Effector memory CD4-positive, alpha-beta T cell (primary cell): Measurements from ENCODE around the gene TIGD3.

Experiments used
- DNase-seq, 3 donors: peaks; one replicate each; pipeline ENCODE4 v3.0.0-alpha.2; 2020
- H3K27ac ChIP-seq: 2 replicates; pipeline ENCODE4 v1.7.0; 2013; ENCODE audit warnings: mild to moderate bottlenecking, low read length, moderate library complexity; ENCODE audit not compliant: insufficient read depth, poor library complexity, severe bottlenecking
- H3K27me3 ChIP-seq: replicated peaks from 2 replicates; pipeline ENCODE4 v1.7.0; 2013; ENCODE audit warnings: mild to moderate bottlenecking, low read length; ENCODE audit not compliant: insufficient read depth, control insufficient read depth, poor library complexity, severe bottlenecking
- H3K36me3 ChIP-seq: 2 replicates; pipeline ENCODE4 v1.7.0; 2013; ENCODE audit warnings: mild to moderate bottlenecking, low read length, moderate library complexity; ENCODE audit not compliant: control insufficient read depth, insufficient read depth
- H3K4me1 ChIP-seq: 2 replicates; pipeline ENCODE4 v1.7.0; 2013; ENCODE audit warnings: low read length, mild to moderate bottlenecking; ENCODE audit not compliant: control insufficient read depth, insufficient read depth, poor library complexity, severe bottlenecking
- H3K4me3 ChIP-seq: 2 replicates; pipeline ENCODE4 v1.7.0; 2013; ENCODE audit warnings: low read length, low read depth, mild to moderate bottlenecking; ENCODE audit not compliant: insufficient read depth, poor library complexity, severe bottlenecking
- H3K9me3 ChIP-seq: 2 replicates; pipeline ENCODE4 v1.7.0; 2013; ENCODE audit warnings: mild to moderate bottlenecking, low read length, moderate library complexity; ENCODE audit not compliant: control insufficient read depth

The TIGD3 gene

DNA sequence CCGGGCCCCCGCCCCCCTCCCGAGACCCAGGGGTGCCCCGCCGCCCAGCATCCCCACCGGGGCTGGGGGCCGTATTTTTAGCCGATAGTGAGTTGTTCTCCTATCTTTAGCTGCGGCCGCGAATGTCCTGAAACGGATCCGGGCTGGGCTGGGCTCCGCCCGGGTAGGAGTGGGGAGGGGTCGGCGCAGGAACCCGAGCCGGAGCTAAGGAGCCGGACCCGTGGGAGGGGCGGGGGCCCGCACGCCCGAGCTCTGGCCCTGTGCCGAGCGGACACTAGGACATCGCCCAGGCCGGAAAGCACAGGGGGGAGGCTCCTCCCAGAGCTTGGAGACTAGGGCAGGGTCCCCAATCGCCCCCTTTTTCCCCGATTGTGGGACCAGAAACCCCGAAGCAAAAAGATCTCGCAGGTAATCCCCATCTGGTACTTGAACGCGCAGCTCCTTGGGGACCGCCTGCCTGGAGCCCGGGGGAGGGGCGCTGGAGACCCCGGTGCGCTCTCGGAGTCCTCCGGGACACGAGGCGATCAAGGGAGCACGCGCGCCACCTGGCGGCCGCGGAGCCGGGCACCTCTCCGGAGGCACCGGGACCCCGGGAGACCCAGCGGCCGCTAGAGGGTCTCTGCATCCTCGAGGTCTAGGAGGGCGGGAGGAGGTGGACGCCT, 39.2 kb upstream of the TIGD3 start:
- Histone ChIP-seq H3K9me3 (no peaks in the 10 kb centered on the region), H3K27me3 (no peaks in the 10 kb centered on the region), H3K4me1 (peaks cover 14% of the 10 kb centered on the region), H3K4me3 (peak overlapping the region; percentile 91), H3K27ac (peak overlapping the region; percentile 32), H3K36me3 (no peaks in the 10 kb centered on the region)
- DNase-seq, result peak; percentile 53 to 70 (median 57)

DNA sequence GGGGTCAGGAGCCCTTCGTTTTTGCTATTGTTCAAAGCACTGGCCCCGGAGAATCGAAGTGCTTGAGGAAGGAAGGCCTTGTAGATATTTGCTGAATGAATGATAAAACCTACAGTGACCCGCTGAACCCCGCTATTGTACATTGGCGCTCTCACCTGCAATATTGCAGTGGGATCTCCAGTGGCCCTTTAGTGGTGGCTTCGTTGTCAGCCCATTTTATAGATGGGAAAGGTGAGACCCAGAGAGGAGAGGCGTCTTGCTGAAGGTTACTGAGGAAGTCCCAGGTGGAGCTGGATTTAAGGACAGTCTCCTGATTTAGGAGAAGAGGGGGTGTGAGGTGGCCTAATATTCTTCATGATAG, 38.7 kb upstream of the TIGD3 start:
- Histone ChIP-seq H3K4me1 (peaks cover 14% of the 10 kb centered on the region), H3K9me3 (no peaks in the 10 kb centered on the region), H3K27me3 (no peaks in the 10 kb centered on the region), H3K4me3 (peak overlapping the region; percentile 91), H3K36me3 (no peaks in the 10 kb centered on the region), H3K27ac (no peak overlapping the region)
- DNase-seq, result no peak

DNA sequence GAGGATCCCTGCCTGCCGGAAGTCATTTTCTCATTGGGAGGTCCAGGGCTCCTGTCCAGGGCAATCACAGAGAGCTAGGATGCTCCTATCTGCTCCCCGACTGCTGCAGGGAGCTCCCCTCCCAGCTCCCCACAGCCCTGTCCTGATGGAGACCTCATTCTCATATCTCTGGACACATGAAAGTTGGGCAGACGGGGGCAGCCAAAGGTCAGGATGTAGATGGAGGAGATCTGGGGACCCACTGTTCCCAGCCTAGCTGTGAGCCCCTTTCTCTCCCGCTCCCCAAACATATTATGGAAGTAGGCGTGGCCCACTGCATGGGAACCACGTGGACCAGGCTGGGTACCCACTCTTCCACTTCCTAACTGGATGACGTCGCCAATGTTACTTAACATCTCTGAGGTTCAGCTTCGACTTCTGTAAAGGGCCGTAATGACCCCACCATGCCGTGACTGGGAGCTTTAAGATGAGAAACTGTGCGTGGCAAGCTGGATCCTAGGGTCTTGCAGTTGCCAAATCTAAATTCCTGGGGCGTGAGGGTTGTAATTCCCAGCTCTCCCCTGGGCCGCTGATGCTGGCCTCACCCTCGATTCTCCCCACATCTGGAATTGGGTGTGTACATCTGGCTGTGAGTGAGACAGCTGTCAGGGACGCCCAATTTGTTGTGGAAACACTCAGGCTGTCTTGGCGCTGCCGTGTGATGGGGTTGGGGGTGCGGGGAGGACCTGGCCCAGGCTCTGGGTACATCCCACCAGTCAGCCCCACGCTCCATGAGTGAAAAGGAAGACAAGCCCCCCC, 38.1 kb upstream of the TIGD3 start:
- DNase-seq, result no peak
- Histone ChIP-seq H3K27ac (no peak overlapping the region), H3K9me3 (no peaks in the 10 kb centered on the region), H3K36me3 (no peaks in the 10 kb centered on the region), H3K27me3 (no peaks in the 10 kb centered on the region), H3K4me1 (peaks cover 14% of the 10 kb centered on the region), H3K4me3 (no peak overlapping the region)

DNA sequence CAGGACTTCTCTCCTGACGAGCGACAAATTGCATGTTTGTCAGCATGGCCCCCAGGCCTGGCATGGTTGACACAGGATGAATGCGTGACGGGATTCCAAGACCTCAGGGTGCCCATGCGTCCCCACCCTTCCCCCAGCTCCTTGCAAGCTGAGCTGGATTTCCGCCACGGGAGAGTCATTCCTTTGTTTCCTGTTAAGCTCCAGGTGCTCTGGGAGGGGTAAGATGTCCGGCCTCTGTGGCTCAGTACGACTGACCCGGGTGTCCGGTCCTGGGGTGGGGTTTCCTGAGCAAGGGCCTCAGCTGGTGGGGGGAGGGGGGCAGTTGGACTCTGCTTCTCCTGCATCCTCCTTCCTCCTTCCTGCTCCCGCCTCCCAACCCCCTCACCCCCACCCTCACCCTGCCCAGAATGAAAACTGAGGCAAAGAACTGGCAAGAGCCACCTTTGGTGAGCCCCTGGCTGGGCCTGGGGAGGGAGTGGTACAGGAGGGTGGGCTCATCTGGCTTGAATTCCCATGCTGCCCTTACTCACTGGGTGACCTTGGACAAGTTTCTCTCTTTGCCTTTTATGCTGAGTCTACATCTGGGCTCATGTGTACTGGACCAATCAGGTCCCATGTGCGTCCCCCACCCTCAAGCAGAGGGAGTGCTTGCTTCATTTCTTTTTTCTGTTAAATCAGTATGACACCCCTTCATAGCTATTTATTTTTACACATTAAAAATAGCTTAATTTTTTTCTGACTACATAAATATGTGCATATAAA, 37.3 kb upstream of the TIGD3 start:
- H3K27me3 ChIP-seq, result no peaks in the 10 kb centered on the region
- H3K36me3 ChIP-seq, result no peaks in the 10 kb centered on the region
- H3K4me1 ChIP-seq, result peaks cover 14% of the 10 kb centered on the region
- H3K9me3 ChIP-seq, result no peaks in the 10 kb centered on the region
- H3K4me3 ChIP-seq, result no peak overlapping the region
- DNase-seq, result no peak
- H3K27ac ChIP-seq, result no peak overlapping the region

DNA sequence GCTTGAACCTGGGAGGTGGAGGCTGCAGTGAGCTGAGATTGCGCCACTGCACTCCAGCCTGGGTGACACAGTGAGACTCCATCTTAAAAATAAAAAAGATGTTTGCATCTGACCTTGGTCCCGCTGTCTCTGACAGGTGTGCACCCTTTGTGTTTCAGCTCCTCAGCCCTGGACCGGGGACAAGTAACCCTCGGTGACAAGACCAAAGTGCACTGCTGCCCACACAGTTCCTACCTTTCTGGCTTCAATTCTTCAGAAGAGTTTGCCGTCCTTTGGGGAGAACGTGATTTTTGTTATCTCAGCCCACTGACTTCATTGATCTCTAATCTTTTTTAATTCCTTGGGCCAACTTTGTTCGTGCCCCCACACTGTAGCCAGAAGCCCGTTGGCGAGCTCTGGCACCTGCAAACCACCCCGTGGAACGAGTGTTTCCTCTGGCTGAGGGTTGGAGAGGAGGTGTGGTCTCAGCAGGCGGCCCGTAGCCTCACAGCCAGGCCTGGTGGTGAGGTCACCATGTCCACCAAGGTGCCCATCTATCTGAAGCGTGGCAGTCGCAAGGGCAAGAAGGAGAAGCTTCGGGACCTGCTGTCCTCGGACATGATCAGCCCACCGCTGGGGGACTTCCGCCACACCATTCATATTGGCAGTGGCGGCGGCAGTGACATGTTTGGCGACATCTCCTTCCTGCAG, 34.0 kb upstream of the TIGD3 start:
- no peak overlapping the region for H3K27ac ChIP-seq
- no peak overlapping the region for H3K4me3 ChIP-seq
- no peaks in the 10 kb centered on the region for H3K27me3 ChIP-seq
- H3K36me3 ChIP-seq, result no peaks in the 10 kb centered on the region
- H3K4me1 ChIP-seq, result peaks cover 4% of the 10 kb centered on the region
- no peak for DNase-seq
- no peaks in the 10 kb centered on the region for H3K9me3 ChIP-seq

DNA sequence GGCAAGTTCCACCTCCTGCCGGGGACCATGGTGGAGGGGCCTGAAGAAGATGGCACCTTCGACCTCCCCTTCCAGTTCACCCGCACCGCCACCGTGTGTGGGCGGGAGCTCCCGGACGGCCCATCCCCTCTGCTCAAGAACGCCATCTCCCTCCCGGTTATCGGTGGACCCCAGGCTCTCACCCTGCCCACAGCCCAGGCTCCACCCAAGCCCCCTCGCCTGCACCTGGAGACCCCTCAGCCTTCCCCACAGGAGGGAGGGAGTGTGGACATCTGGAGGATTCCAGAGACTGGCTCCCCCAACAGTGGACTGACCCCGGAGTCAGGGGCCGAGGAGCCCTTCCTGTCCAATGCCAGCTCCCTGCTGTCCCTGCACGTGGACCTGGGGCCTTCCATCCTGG, 33.5 kb upstream of the TIGD3 start:
- Histone ChIP-seq H3K36me3 (no peaks in the 10 kb centered on the region), H3K27me3 (no peaks in the 10 kb centered on the region), H3K27ac (no peak overlapping the region), H3K9me3 (no peaks in the 10 kb centered on the region), H3K4me3 (no peak overlapping the region), H3K4me1 (no peaks in the 10 kb centered on the region)
- no peak for DNase-seq

DNA sequence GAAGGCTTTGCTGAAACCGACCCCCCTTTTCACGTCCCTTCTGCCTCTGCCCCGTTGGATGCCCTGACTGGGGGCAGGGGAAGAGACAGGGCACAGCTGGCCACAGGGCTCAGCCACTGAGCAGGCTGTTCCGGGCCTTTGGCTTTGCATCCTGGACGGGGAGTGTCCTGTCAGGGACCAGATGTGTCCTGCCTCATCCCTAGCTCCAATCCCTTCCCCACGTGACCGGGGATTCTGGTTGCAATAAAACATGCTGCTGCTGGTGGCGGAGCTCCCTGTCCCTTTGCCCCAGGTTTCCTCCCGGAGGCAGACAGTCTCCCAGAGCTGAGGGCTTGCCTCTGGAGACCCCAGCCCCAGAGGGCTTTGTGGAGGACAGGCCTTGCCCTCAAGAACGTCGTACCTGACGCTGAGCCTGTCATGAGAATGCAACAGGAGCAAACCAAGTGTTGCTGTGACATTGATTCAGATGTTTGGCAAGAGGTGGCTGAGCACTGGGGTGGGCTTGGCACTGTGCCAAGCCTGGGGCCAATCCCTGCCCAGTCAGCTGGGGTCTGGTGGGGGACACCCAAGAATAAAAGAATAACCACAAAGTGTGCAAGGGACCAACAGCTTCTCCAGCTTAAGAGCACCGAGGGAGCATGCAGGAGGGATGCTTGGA, 32.6 kb upstream of the TIGD3 start:
- Histone ChIP-seq H3K4me1 (no peaks in the 10 kb centered on the region), H3K27ac (no peak overlapping the region), H3K36me3 (no peaks in the 10 kb centered on the region), H3K27me3 (no peaks in the 10 kb centered on the region), H3K4me3 (no peak overlapping the region), H3K9me3 (no peaks in the 10 kb centered on the region)
- DNase-seq, result no peak

DNA sequence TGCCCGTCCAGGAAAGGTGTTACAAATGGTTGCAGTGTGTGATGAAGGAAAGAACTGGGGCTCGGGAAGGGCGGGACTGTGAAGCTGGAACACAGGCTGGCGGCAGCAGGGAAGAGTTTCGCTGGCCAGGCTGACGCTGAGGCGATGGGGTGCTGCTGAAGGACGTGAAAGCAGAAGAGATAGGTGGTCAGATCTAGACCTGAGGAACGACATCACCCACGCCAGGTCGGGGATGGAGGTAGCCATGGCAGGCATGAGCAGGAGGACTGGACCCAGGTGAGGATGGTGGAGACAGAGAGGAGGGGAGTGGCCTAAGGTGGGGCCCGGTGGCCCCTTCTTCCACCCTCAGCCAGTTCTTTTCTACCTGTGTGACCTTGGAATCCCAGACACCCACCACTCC, 30.7 kb upstream of the TIGD3 start:
- Histone ChIP-seq H3K4me3 (no peak overlapping the region), H3K27ac (no peak overlapping the region), H3K4me1 (no peaks in the 10 kb centered on the region), H3K27me3 (no peaks in the 10 kb centered on the region), H3K36me3 (no peaks in the 10 kb centered on the region), H3K9me3 (no peaks in the 10 kb centered on the region)
- DNase-seq, result no peak

DNA sequence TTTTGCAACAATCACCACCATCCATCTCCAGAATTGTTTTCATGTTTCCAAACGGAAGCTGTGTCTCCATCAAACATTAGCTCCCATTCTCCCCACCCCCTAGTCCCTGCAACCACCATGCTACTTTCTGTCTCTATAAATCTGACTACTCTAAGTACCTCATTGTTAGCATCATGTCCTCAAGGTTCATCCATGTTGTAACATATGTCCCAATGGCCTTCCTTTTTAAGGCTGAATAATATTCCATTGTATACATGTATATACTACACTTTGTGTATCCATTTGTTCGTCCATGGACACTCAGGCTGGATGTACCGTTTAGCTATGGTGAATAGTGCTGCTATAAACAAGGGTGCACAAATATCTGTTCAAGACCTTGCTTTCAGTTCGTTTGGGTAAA, 29.1 kb upstream of the TIGD3 start:
- Histone ChIP-seq H3K27me3 (no peaks in the 10 kb centered on the region), H3K4me1 (no peaks in the 10 kb centered on the region), H3K36me3 (no peaks in the 10 kb centered on the region), H3K4me3 (no peak overlapping the region), H3K9me3 (no peaks in the 10 kb centered on the region), H3K27ac (no peak overlapping the region)
- no peak for DNase-seq
